ENCODE measurements around the gene ARHGAP10.

ARHGAP10 gene

DNA sequence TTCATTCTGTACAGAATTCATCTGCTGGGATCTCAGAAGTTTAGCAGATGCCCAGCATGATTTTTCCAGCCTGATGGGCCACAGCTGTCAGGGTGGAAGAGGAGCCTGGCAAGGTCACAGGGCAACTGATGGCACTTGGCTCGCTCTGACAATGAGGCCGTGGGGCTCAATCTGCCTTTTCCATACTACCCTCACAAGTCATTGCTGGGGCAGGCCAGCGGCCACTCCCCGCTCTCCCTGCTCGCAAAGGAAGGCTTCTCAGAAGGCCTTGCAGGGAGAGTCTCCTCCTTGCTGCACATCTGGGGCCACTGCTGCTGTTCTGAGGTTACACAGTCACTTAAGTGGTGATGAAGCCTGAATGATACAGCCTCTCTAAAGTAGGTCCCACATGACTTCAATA is 361.2 kb downstream of the ARHGAP10 start:
- Histone ChIP-seq H3K4me2 (ENCODE audit: low read depth, low read length) (no peak overlapping the region), H3K9me2 (replicated peaks; ENCODE audit: insufficient read depth, low read length) (no peaks in the 10 kb centered on the region), H3K4me3 (ENCODE audit: low read length) (no peak overlapping the region), H3K27me3 (replicated peaks; ENCODE audit: insufficient read depth, low read length) (no peaks in the 10 kb centered on the region), H3F3A (ENCODE audit: insufficient read depth, low read length) (no peaks in the 10 kb centered on the region), H3K79me2 (ENCODE audit: low read length) (no peaks in the 10 kb centered on the region), H3K9me3 (replicated peaks; ENCODE audit: insufficient read depth, low read length) (no peaks in the 10 kb centered on the region), H3K36me3 (replicated peaks; ENCODE audit: insufficient read depth, low read length) (no peaks in the 10 kb centered on the region), H2AFZ (ENCODE audit: low read length) (no peak overlapping the region), H3K4me1 (ENCODE audit: low read length) (no peaks in the 10 kb centered on the region), H4K20me1 (ENCODE audit: insufficient read depth, low read length) (no peaks in the 10 kb centered on the region), H3K27ac (ENCODE audit: low read length) (no peak overlapping the region), H3K9ac (ENCODE audit: low read length) (no peak overlapping the region)
- TF ChIP-seq EZH2phosphoT487 (IDR thresholded peaks at IDR 0.05; ENCODE audit: low read length) (no peak), CTCF (IDR thresholded peaks at IDR 0.05; ENCODE audit: low read length) (no peak), EZH2 (optimal IDR thresholded peaks at IDR 0.05; ENCODE audit: low read depth, low read length) (no peak)
- no peak for DNase-seq

DNA sequence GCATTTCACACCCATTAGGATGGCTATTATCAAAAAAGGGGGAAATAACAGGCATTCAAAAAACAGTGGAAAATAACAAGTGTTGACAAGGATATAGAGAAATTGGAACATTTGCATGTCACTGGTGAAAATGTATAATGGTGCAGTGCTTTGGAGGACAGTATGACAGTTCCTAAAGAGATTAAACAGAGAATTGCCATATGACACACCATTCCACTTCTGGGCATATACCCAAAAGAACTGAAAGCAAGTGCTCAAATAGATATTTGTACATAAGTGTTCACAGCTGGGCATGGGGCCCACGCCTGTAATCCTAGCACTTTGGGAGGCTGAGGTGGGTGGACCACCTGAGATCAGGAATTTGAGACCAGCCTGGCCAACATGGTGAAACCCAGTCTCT is 362.3 kb downstream of the ARHGAP10 start:
- Histone ChIP-seq H3K4me1 (ENCODE audit: low read length) (no peaks in the 10 kb centered on the region), H3K9ac (ENCODE audit: low read length) (no peak overlapping the region), H3K4me2 (ENCODE audit: low read depth, low read length) (no peak overlapping the region), H3K9me2 (replicated peaks; ENCODE audit: insufficient read depth, low read length) (no peaks in the 10 kb centered on the region), H4K20me1 (ENCODE audit: insufficient read depth, low read length) (no peaks in the 10 kb centered on the region), H3K4me3 (ENCODE audit: low read length) (no peak overlapping the region), H3F3A (ENCODE audit: insufficient read depth, low read length) (no peaks in the 10 kb centered on the region), H3K27ac (ENCODE audit: low read length) (no peak overlapping the region), H3K79me2 (ENCODE audit: low read length) (no peaks in the 10 kb centered on the region), H2AFZ (ENCODE audit: low read length) (no peak overlapping the region), H3K36me3 (replicated peaks; ENCODE audit: insufficient read depth, low read length) (no peaks in the 10 kb centered on the region), H3K27me3 (replicated peaks; ENCODE audit: insufficient read depth, low read length) (no peaks in the 10 kb centered on the region), H3K9me3 (replicated peaks; ENCODE audit: insufficient read depth, low read length) (no peaks in the 10 kb centered on the region)
- TF ChIP-seq CTCF (IDR thresholded peaks at IDR 0.05; ENCODE audit: low read length) (no peak), EZH2 (optimal IDR thresholded peaks at IDR 0.05; ENCODE audit: low read depth, low read length) (no peak), EZH2phosphoT487 (IDR thresholded peaks at IDR 0.05; ENCODE audit: low read length) (no peak)
- DNase-seq: no peak

- no peak for DNase-seq
- Histone ChIP-seq H3K9me3 (replicated peaks; ENCODE audit: insufficient read depth, low read length) (no peaks in the 10 kb centered on the region), H4K20me1 (ENCODE audit: insufficient read depth, low read length) (no peaks in the 10 kb centered on the region), H2AFZ (ENCODE audit: low read length) (no peak overlapping the region), H3K27ac (ENCODE audit: low read length) (no peak overlapping the region), H3K9ac (ENCODE audit: low read length) (no peak overlapping the region), H3K79me2 (ENCODE audit: low read length) (no peaks in the 10 kb centered on the region), H3K4me2 (ENCODE audit: low read depth, low read length) (no peak overlapping the region), H3K27me3 (replicated peaks; ENCODE audit: insufficient read depth, low read length) (no peaks in the 10 kb centered on the region), H3K4me1 (ENCODE audit: low read length) (no peaks in the 10 kb centered on the region), H3K9me2 (replicated peaks; ENCODE audit: insufficient read depth, low read length) (no peaks in the 10 kb centered on the region), H3K4me3 (ENCODE audit: low read length) (no peak overlapping the region), H3F3A (ENCODE audit: insufficient read depth, low read length) (no peaks in the 10 kb centered on the region), H3K36me3 (replicated peaks; ENCODE audit: insufficient read depth, low read length) (no peaks in the 10 kb centered on the region)
- no peak for TF ChIP-seq EZH2 (optimal IDR thresholded peaks at IDR 0.05; ENCODE audit: low read depth, low read length)
- no peak for TF ChIP-seq EZH2phosphoT487 (IDR thresholded peaks at IDR 0.05; ENCODE audit: low read length)
- no peak for TF ChIP-seq CTCF (IDR thresholded peaks at IDR 0.05; ENCODE audit: low read length)
These were observed 363.5 kb downstream of the ARHGAP10 start for GRCh38 chr4:148095346-148095923.

Measured in MM.1S (cell line).